Progenitor cell of endocrine pancreas (in vitro differentiated cells): Measurements from ENCODE around the gene TXNRD1. TPM values are rescaled to one million over a fixed set of nuclear protein-coding genes. Genes with fewer than 3 reads are reported as not detected.

Source experiments
- DNase-seq: peaks from one replicate; pipeline ENCODE4 v3.0.0; 2021; ENCODE audit warnings: low spot score; ENCODE audit not compliant: unreplicated experiment
- H3K27ac Mint-ChIP-seq: 2 replicates; pipeline ENCODE4 v1.8.0; 2021; ENCODE audit warnings: mild to moderate bottlenecking, moderate library complexity, mixed read lengths
- H3K27me3 Mint-ChIP-seq: 2 replicates; pipeline ENCODE4 v1.8.0; 2021; ENCODE audit warnings: mixed read lengths
- H3K36me3 Mint-ChIP-seq: 2 replicates; pipeline ENCODE4 v1.8.0; 2022; ENCODE audit warnings: mixed read lengths; ENCODE audit not compliant: insufficient read depth
- H3K4me1 Mint-ChIP-seq: 2 replicates; pipeline ENCODE4 v1.8.0; 2021; ENCODE audit warnings: low read depth, mixed read lengths
- H3K4me3 Mint-ChIP-seq: 2 replicates; pipeline ENCODE4 v1.8.0; 2021; ENCODE audit warnings: low read depth, mild to moderate bottlenecking, moderate library complexity, mixed read lengths
- H3K9me3 Mint-ChIP-seq: 2 replicates; pipeline ENCODE4 v1.8.0; 2021; ENCODE audit warnings: low read depth, mixed read lengths
- total RNA-seq: library from RNA; stranded (reverse); gene quantifications from 2 replicates; pipeline ENCODE4 v1.2.1, GENCODE V29; 2021
- TF ChIP-seq, protein P1 (sequence below): fragments of 200-600 bp; sonication (generic); IDR thresholded peaks from one replicate; pipeline ENCODE4 v1.5.0; 2021; ENCODE audit warnings: antibody characterized with exemption, mild to moderate bottlenecking; ENCODE audit not compliant: unreplicated experiment

The TXNRD1 gene
- total RNA-seq, 1 donor from 2014 or later, result 116 TPM

DNA sequence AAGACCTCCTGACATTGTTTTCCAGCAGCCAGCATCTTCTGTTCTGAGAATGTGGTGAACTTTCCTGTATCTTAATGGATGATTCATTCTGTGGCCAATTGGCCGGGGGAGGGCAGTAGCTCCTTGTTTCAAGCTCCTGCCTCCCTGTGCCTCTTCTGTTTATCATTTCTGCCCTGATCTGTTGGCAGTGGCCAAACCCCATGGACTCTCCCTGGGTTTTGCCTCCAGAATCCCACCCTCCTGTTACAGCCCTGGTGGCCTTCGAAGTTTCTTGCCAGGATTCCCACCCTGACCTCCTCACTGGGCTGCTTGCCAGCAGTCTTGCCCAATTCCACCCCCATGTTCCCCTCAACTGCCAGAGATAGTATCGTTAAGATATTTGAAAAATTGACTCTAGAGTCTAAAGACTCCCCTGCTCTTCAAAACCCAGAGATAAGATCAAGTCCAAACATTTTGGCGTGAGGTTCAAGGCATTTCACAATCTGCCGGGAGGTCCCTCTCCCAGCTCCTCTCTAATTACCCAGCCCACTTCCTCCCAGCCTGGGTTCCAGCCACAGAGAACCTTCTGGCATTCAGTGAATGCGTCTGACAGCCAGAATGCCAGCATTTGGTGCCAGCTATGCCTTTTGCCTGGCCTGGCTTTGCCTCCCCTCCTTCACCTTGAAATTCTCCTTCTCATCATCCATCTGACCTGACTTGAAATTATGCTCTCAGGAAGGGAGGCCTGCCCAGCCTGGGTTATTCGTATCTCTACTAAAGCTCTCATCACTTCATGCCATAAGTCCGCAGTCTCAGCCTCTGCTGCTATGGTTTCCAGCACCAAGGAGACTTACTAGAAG lies 37.7 kb upstream of the TXNRD1 start:
- TF ChIP-seq, protein P1, sequence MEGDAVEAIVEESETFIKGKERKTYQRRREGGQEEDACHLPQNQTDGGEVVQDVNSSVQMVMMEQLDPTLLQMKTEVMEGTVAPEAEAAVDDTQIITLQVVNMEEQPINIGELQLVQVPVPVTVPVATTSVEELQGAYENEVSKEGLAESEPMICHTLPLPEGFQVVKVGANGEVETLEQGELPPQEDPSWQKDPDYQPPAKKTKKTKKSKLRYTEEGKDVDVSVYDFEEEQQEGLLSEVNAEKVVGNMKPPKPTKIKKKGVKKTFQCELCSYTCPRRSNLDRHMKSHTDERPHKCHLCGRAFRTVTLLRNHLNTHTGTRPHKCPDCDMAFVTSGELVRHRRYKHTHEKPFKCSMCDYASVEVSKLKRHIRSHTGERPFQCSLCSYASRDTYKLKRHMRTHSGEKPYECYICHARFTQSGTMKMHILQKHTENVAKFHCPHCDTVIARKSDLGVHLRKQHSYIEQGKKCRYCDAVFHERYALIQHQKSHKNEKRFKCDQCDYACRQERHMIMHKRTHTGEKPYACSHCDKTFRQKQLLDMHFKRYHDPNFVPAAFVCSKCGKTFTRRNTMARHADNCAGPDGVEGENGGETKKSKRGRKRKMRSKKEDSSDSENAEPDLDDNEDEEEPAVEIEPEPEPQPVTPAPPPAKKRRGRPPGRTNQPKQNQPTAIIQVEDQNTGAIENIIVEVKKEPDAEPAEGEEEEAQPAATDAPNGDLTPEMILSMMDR, result no peak
- no peak for DNase-seq
- Mint-ChIP-seq H3K4me3 (no peak overlapping the region), H3K9me3 (no peaks in the 10 kb centered on the region), H3K4me1 (no peaks in the 10 kb centered on the region), H3K27ac (no peak overlapping the region), H3K27me3 (peaks cover 9% of the 10 kb centered on the region), H3K36me3 (no peaks in the 10 kb centered on the region)

DNA sequence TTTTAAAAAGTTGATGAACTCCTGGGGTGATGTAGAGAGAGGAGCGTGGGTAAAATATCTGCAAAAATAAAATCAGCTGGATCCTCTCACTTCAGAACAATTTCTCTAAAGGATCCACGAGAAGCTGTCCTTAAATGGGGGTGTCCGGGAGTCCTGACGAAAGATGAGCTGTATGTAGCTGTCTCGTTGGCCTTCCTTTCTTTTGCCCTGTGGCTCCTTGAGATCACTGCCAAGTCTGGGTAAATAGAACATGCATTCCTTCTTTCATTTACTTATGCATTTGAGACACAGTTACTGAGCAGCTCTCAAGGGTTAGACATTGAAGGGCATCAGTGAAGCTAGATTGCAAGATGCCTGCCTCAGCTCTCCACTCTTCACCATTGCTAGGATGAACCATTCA lies 35.2 kb upstream of the TXNRD1 start:
- no peak overlapping the region for H3K27ac Mint-ChIP-seq
- no peak for DNase-seq
- H3K4me1 Mint-ChIP-seq, result no peaks in the 10 kb centered on the region
- TF ChIP-seq, protein P1, result no peak
- peaks cover 1% of the 10 kb centered on the region for H3K36me3 Mint-ChIP-seq
- peaks cover 9% of the 10 kb centered on the region for H3K27me3 Mint-ChIP-seq
- H3K4me3 Mint-ChIP-seq, result no peak overlapping the region
- peaks cover 5% of the 10 kb centered on the region for H3K9me3 Mint-ChIP-seq

DNA sequence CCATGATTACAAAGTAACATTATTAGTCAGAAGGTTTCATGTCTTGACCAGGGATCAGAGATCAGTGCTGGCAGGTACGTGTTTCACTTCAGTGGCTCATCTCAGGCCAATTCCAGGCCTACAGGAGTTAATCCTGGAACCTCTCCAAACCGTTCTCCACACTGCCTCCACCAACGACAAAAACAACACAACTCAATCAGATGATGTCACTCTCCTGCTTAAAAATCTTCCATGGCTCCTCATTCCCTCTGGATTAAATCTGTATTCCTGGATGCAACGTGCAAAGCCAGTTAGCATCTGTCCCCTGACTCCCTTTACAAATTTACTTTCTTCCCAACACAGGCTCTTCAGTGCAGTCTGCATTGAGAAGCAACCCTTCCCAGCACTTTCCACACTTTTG lies 34.3 kb upstream of the TXNRD1 start:
- TF ChIP-seq, protein P1, result no peak
- peaks cover 1% of the 10 kb centered on the region for H3K36me3 Mint-ChIP-seq
- DNase-seq, result no peak
- H3K27ac Mint-ChIP-seq, result no peak overlapping the region
- peaks cover 5% of the 10 kb centered on the region for H3K9me3 Mint-ChIP-seq
- no peak overlapping the region for H3K4me3 Mint-ChIP-seq
- peaks cover 9% of the 10 kb centered on the region for H3K27me3 Mint-ChIP-seq
- H3K4me1 Mint-ChIP-seq, result no peaks in the 10 kb centered on the region

DNA sequence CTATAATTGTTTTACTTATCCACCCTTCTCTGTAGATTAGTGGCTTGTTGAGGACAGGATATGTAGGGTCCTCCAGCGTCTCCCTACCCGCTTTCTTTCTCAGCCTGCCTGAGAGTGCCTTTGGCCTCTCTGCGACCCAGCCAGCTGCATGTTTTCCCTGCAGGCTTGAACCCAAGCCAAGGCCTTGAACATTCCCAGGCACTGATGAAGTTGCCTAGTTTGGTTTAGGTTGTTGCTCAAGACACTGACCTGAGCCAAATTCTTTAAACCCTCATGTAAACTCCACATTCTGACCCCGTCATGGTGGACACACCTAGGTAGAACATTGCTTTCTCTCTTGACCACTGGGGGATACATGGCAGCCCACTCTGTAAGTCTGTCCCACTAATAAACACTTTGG lies 33.4 kb upstream of the TXNRD1 start:
- TF ChIP-seq, protein P1, result no peak
- Mint-ChIP-seq H3K9me3 (peaks cover 5% of the 10 kb centered on the region), H3K4me1 (no peaks in the 10 kb centered on the region), H3K27ac (no peak overlapping the region), H3K4me3 (no peak overlapping the region), H3K36me3 (peaks cover 1% of the 10 kb centered on the region), H3K27me3 (peaks cover 9% of the 10 kb centered on the region)
- DNase-seq, result no peak

DNA sequence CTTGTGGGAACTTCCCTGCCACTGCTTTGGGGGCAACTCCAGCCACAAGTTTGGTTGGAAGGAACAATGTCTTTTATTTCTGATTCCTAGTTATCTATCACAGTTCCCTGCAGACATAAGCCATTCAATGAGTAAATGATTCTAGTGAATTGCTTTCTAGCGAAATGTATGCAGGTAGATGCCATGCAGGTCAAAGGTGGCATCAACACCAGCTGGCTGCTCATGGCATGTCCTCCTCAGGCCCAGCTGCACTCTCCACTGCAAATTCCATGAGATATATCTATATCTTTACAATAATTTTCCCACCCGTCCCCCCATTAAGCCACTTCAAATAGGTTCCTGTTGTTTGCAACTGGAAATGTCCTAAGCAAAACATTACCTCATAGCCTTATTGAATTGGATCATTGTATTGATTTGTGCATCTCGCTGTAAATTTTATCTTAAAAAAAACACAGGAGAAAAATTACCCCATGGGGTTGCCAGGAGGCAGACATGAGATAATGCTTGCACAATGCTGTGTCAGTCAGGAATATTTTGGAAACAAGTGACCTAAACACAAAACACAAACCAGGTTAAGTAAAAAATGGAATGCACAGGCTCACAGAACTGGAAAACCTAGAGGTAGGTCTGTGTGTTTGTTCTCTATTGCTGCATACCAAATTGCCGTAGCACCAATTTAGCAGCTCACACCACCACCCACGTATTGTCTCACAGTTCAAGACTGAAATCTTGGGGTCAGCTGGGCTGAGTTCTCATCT lies 32.8 kb upstream of the TXNRD1 start:
- Mint-ChIP-seq H3K36me3 (peaks cover 1% of the 10 kb centered on the region), H3K27me3 (peaks cover 7% of the 10 kb centered on the region), H3K4me1 (no peaks in the 10 kb centered on the region), H3K9me3 (peaks cover 8% of the 10 kb centered on the region), H3K27ac (no peak overlapping the region), H3K4me3 (no peak overlapping the region)
- DNase-seq, result no peak
- TF ChIP-seq, protein P1, result no peak
